VCaP (cell line): Measurements from ENCODE around the gene DENND1A.

ENCODE experiments used
- H3K27ac ChIP-seq: fragments of 450-650 bp; 2 replicates; pipeline ENCODE4 v1.5.1; 2017
- CTCF ChIP-seq: fragments of 450-650 bp; conservative IDR thresholded peaks from 2 replicates; pipeline ENCODE4 v1.5.1; 2017; ENCODE audit warnings: mild to moderate bottlenecking, moderate library complexity

Gene DENND1A

GRCh38 chr9:123348317-123348992 is 581.5 kb downstream of the DENND1A start:
- H3K27ac ChIP-seq, result peak overlapping the region; percentile 70
- no peak for TF ChIP-seq CTCF

GRCh38 chr9:123347289-123348060 is 582.5 kb downstream of the DENND1A start:
- TF ChIP-seq CTCF, result no peak
- peak overlapping the region; percentile 70 for H3K27ac ChIP-seq

GRCh38 chr9:123346826-123347225 is 583.1 kb downstream of the DENND1A start:
- H3K27ac ChIP-seq, result no peak overlapping the region; the same call in 1 of the 2 replicates
- TF ChIP-seq CTCF, result no peak

- TF ChIP-seq CTCF, result no peak
- peak overlapping the region; percentile 56 for H3K27ac ChIP-seq
These were observed 583.9 kb downstream of the DENND1A start for GRCh38 chr9:123346026-123346425.

- no peak for TF ChIP-seq CTCF
- peak overlapping the region; percentile 56 for H3K27ac ChIP-seq
These were observed 584.4 kb downstream of the DENND1A start for GRCh38 chr9:123345567-123345955.

GRCh38 chr9:123344192-123344949 is 585.6 kb downstream of the DENND1A start:
- H3K27ac ChIP-seq, result no peak overlapping the region; the same call in 1 of the 2 replicates

More at GRCh38 chr9:123344192-123344949, 585.6 kb downstream of the DENND1A start:
- no peak for TF ChIP-seq CTCF
